Sigmoid colon (tissue), 7 donors: Measurements from ENCODE around the gene CA6. TPM values are rescaled to one million over a fixed set of nuclear protein-coding genes. Genes with fewer than 3 reads are reported as not detected.

Experiments
- DNase-seq: peaks from one replicate; pipeline ENCODE4 v3.0.0-alpha.2; 2019
- H3K27ac ChIP-seq, 4 donors: fragments of 200-600 bp; sonication (generic); one replicate each; pipeline ENCODE4 v1.5.1; 2016 to 2019; ENCODE audit warnings: mild to moderate bottlenecking in 1 of 4
- H3K27me3 ChIP-seq, 3 donors: fragments of 200-600 bp; sonication (generic); one replicate each; pipeline ENCODE4 v1.5.1; 2019; ENCODE audit warnings: mild to moderate bottlenecking in 1 of 3
- H3K36me3 ChIP-seq, 4 donors: fragments of 200-600 bp; sonication (generic); one replicate each; pipeline ENCODE4 v1.5.1; 2016 to 2019
- H3K4me1 ChIP-seq, 4 donors: fragments of 200-600 bp; sonication (generic); one replicate each; pipeline ENCODE4 v1.5.1; 2017 to 2019
- H3K4me3 ChIP-seq, 4 donors: fragments of 200-600 bp; sonication (generic); one replicate each; pipeline ENCODE4 v1.5.1; 2017 to 2019; ENCODE audit warnings: mild to moderate bottlenecking in 2 of 4, moderate library complexity in 1 of 4
- H3K9me3 ChIP-seq, 4 donors: fragments of 200-600 bp in 3 of 4; sonication (generic) in 3 of 4; one replicate each; pipeline versions ENCODE4 v1.5.1 to v1.6.1; 2013 to 2019
- CTCF ChIP-seq, 4 experiments: fragments of 450-650 bp in 3 of 4; fragments of 200-600 bp in 1 of 4; IDR thresholded peaks; one replicate each; pipeline ENCODE4 v1.5.1; 2016 to 2019; ENCODE audit warnings: antibody characterized with exemption in 4 of 4, mild to moderate bottlenecking in 3 of 4, moderate library complexity in 2 of 4
- EP300 ChIP-seq, 4 donors: sonication (generic); formaldehyde crosslinking; IDR thresholded peaks; one replicate each; pipeline ENCODE4 v1.6.1; 2017; ENCODE audit warnings: antibody characterized with exemption in 4 of 4
- POLR2A ChIP-seq, 2 donors: fragments of 450-650 bp; IDR thresholded peaks; one replicate each; pipeline ENCODE4 v1.6.1; 2016; ENCODE audit warnings: antibody characterized with exemption in 2 of 2, mild to moderate bottlenecking in 2 of 2, moderate library complexity in 2 of 2
- POLR2AphosphoS5 ChIP-seq, 4 donors: sonication (generic); formaldehyde crosslinking; IDR thresholded peaks; one replicate each; pipeline ENCODE4 v1.6.1; 2017; ENCODE audit warnings: antibody characterized with exemption in 4 of 4
- WGBS, 2 donors: extraction: QIAGEN DNeasy Blood & Tissue Kit; methylation state at CpG; one replicate each; pipeline ENCODE4 v1.1.7; 2013; 5-methylcytosine and 5-hydroxymethylcytosine counted together
- intact Hi-C: fragments of 100-400 bp; cut with DNase I; formaldehyde crosslinking; loops from one replicate; pipeline ENCODE4 v1.15.1; 2023
- polyA plus RNA-seq, 3 donors: library from polyadenylated mRNA; stranded (reverse); fragments of 200-250 nt; gene quantifications; one replicate each; pipeline ENCODE4 v1.2.3, GENCODE V29; 2013
- total RNA-seq, 4 donors: library from RNA; depleted of rRNA; stranded (reverse); fragments of >200 nt; gene quantifications; one replicate each; pipeline ENCODE4 v1.1.0, GENCODE V29; 2016
- donor health status: healthy with polysubstance abuse.
- donor health status: Bipolar disorder and iron deficiency.
- donor health status: healthy.

The CA6 gene
- total and polyA plus RNA-seq, 7 donors: 0.60 TPM; not detected in 6

DNA sequence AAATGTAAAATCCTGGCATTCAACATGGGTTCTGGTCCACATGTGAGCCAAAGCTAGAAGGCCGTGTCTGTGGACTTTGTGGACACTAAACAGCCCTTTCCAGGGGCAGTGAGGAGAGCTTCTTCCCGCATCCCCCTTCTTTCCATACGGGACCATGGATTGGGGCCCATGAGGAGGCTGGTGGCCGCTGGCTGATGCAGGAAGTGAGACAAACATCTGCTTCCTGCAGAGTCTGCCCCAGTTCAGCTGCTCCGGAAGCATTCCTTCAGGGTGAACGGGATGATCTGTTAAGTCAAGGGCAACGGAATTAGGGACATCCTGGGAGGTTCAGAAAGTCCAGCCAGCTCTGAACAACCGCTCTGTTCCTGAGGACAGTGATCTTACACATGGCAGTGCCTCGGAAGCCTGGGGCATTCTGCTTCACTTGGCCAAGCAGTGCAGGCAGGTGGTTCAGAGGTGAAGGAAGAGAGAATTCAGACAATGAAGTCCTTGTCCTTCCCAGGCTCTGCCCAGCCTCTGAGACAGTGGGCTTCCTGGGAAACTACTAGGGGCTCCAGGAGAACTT lies 1.5 kb downstream of the CA6 start:
- no peaks in the 10 kb centered on the region for H3K9me3 ChIP-seq
- intact Hi-C loops: no loop called here
- no peak for DNase-seq
- H3K27me3 ChIP-seq: no peaks in the 10 kb centered on the region
- no peak overlapping the region for H3K27ac ChIP-seq
- no peak overlapping the region for H3K4me3 ChIP-seq
- WGBS, 2 donors: 64 to 79% methylated on average over 9 of the region's 9 CpGs
- no peaks in the 10 kb centered on the region for H3K4me1 ChIP-seq
- no peaks in the 10 kb centered on the region for H3K36me3 ChIP-seq
- no peak for TF ChIP-seq EP300 (IDR thresholded peaks at IDR 0.05)
- no peak for TF ChIP-seq POLR2AphosphoS5 (IDR thresholded peaks at IDR 0.05)
- TF ChIP-seq CTCF (IDR thresholded peaks at IDR 0.05): no peak
- no peak for TF ChIP-seq POLR2A (IDR thresholded peaks at IDR 0.05)

- TF ChIP-seq CTCF (IDR thresholded peaks at IDR 0.05) (no peak), EP300 (IDR thresholded peaks at IDR 0.05) (no peak), POLR2A (IDR thresholded peaks at IDR 0.05) (no peak), POLR2AphosphoS5 (IDR thresholded peaks at IDR 0.05) (no peak)
- Histone ChIP-seq H3K4me1 (no peaks in the 10 kb centered on the region), H3K27me3 (no peaks in the 10 kb centered on the region), H3K9me3 (no peaks in the 10 kb centered on the region), H3K4me3 (no peak overlapping the region), H3K27ac (no peak overlapping the region), H3K36me3 (no peaks in the 10 kb centered on the region)
- DNase-seq: no peak
- WGBS, 2 donors: 70 to 75% methylated on average over 3 of the region's 3 CpGs
- intact Hi-C loops: no loop called here
Observed at GRCh38 chr1:8950309-8950708, 4.6 kb downstream of the CA6 start.

GRCh38 chr1:8951231-8951630 lies 5.6 kb downstream of the CA6 start:
- Histone ChIP-seq H3K4me1 (no peaks in the 10 kb centered on the region), H3K36me3 (no peaks in the 10 kb centered on the region), H3K4me3 (no peak overlapping the region), H3K27ac (no peak overlapping the region), H3K9me3 (no peaks in the 10 kb centered on the region), H3K27me3 (no peaks in the 10 kb centered on the region)
- intact Hi-C loops: no loop called here
- DNase-seq: no peak
- TF ChIP-seq EP300 (IDR thresholded peaks at IDR 0.05) (no peak), CTCF (IDR thresholded peaks at IDR 0.05) (no peak), POLR2A (IDR thresholded peaks at IDR 0.05) (no peak), POLR2AphosphoS5 (IDR thresholded peaks at IDR 0.05) (no peak)
- WGBS, 2 donors: 79 to 93% methylated on average over 6 of the region's 6 CpGs

GRCh38 chr1:8955406-8955805 lies 9.7 kb downstream of the CA6 start:
- DNase-seq: no peak
- H3K9me3 ChIP-seq: no peaks in the 10 kb centered on the region
- H3K36me3 ChIP-seq: no peaks in the 10 kb centered on the region
- WGBS, 2 donors: 88 to 89% methylated on average over 11 of the region's 11 CpGs
- no peaks in the 10 kb centered on the region for H3K27me3 ChIP-seq
- intact Hi-C loops: no loop called here
- TF ChIP-seq POLR2A (IDR thresholded peaks at IDR 0.05): no peak
- no peak for TF ChIP-seq CTCF (IDR thresholded peaks at IDR 0.05)
- TF ChIP-seq POLR2AphosphoS5 (IDR thresholded peaks at IDR 0.05): no peak
- no peak for TF ChIP-seq EP300 (IDR thresholded peaks at IDR 0.05)
- no peak overlapping the region for H3K4me3 ChIP-seq
- H3K27ac ChIP-seq: peak overlapping the region in 1 of 4 donors; percentile 66
- no peaks in the 10 kb centered on the region for H3K4me1 ChIP-seq
